H1 (cell line): Measurements from ENCODE around the gene NR1H3. TPM values are rescaled to one million over a fixed set of nuclear protein-coding genes. Genes with fewer than 3 reads are reported as not detected.

ENCODE experiments used
- CTCF ChIA-PET: fragments of 300-600 bp; sonication (Branson Sonifier 250); formaldehyde crosslinking; loops from one replicate; lab custom pipeline; 2021; ENCODE audit not compliant: partially characterized antibody; lab: Charles Lee
- POLR2A ChIA-PET: fragments of 300-600 bp; sonication (Branson Sonifier 250); formaldehyde crosslinking; loops from one replicate; lab custom pipeline; 2021; ENCODE audit warnings: inconsistent platforms; ENCODE audit not compliant: partially characterized antibody; lab: Charles Lee
- DNase-seq, 2 experiments: peaks; one replicate each; pipeline versions ENCODE4 v3.0.0 to v3.0.0-alpha.2; 2010 to 2022; ENCODE audit warnings: low spot score in 2 of 2, low read depth in 1 of 2, mixed read lengths in 1 of 2
- FAIRE-seq: peaks from 2 replicates; lab custom pipeline; 2011; peaks lifted over from hg19 to GRCh38; lab: Jason Lieb, UNC
- H2AFZ ChIP-seq: 2 replicates; pipeline ENCODE4 v1.8.1; 2012; ENCODE audit warnings: low read length, inconsistent platforms
- H2AK5ac ChIP-seq: 2 replicates; pipeline ENCODE4 v1.6.1; 2013; ENCODE audit warnings: low read depth, low read length
- H2BK120ac ChIP-seq: replicated peaks from 2 replicates; pipeline ENCODE3; 2013; ENCODE audit warnings: low read depth, low read length, inconsistent platforms
- H2BK12ac ChIP-seq: 2 replicates; pipeline ENCODE4 v1.6.1; 2013; ENCODE audit warnings: low read depth, low read length
- H2BK15ac ChIP-seq: 2 replicates; pipeline ENCODE4 v1.6.1; 2013; ENCODE audit warnings: low read length
- H2BK20ac ChIP-seq: 2 replicates; pipeline ENCODE4 v1.6.1; 2013; ENCODE audit warnings: low read length
- H2BK5ac ChIP-seq: 2 replicates; pipeline ENCODE4 v1.6.1; 2013; ENCODE audit warnings: low read depth, low read length
- H3K14ac ChIP-seq: 2 replicates; pipeline ENCODE4 v1.6.1; 2013; ENCODE audit warnings: inconsistent platforms; ENCODE audit not compliant: insufficient read length
- H3K18ac ChIP-seq: 2 replicates; pipeline ENCODE4 v1.6.1; 2013; ENCODE audit warnings: low read length; ENCODE audit errors: extremely low read depth
- H3K23ac ChIP-seq: 2 replicates; pipeline ENCODE4 v1.6.1; 2013; ENCODE audit warnings: inconsistent platforms; ENCODE audit not compliant: insufficient read length
- H3K23me2 ChIP-seq: 2 replicates; pipeline ENCODE4 v1.6.1; 2013; ENCODE audit warnings: low read depth, low read length
- H3K27ac ChIP-seq: 2 replicates; pipeline ENCODE4 v1.6.1; 2011; ENCODE audit warnings: low read depth, low read length, inconsistent platforms
- H3K27me3 ChIP-seq, 4 experiments: replicated peaks in 1 of 4; 1 replicate in 1 of 4; 2 replicates in 3 of 4; pipeline versions ENCODE4 v1.6.1 to v1.8.1; 2011 to 2013; ENCODE audit warnings: low read length in 3 of 4, mild to moderate bottlenecking in 3 of 4, inconsistent platforms in 2 of 4, mixed read lengths in 2 of 4, moderate library complexity in 1 of 4; ENCODE audit not compliant: control insufficient read depth in 3 of 4, insufficient read depth in 3 of 4; ENCODE audit errors: extremely low read depth in 1 of 4
- H3K36me3 ChIP-seq, 4 experiments: 2 replicates each; pipeline versions ENCODE4 v1.6.1 to v1.8.1; 2011 to 2013; ENCODE audit warnings: mild to moderate bottlenecking in 4 of 4, low read length in 3 of 4, moderate library complexity in 2 of 4, control low read depth in 1 of 4, inconsistent platforms in 1 of 4; ENCODE audit not compliant: insufficient read depth in 4 of 4, control insufficient read depth in 2 of 4
- H3K4ac ChIP-seq: replicated peaks from 2 replicates; pipeline ENCODE3; 2013; ENCODE audit warnings: low read length, low read depth, mixed read lengths, inconsistent platforms; ENCODE audit not compliant: insufficient read length
- H3K4me1 ChIP-seq, 4 experiments: replicated peaks in 1 of 4; 1 replicate in 1 of 4; 2 replicates in 3 of 4; pipeline versions ENCODE4 v1.6.1 to v1.8.1; 2011 to 2013; ENCODE audit warnings: low read length in 3 of 4, inconsistent platforms in 2 of 4, mixed read lengths in 1 of 4; ENCODE audit not compliant: insufficient read depth in 4 of 4, control insufficient read depth in 3 of 4
- H3K4me2 ChIP-seq, 2 experiments: 2 replicates each; pipeline versions ENCODE4 v1.6.1 to v1.8.1; 2011 to 2013; ENCODE audit warnings: low read depth in 2 of 2, low read length in 2 of 2, control low read depth in 1 of 2, inconsistent platforms in 1 of 2, mild to moderate bottlenecking in 1 of 2; ENCODE audit not compliant: insufficient read depth in 1 of 2
- H3K4me3 ChIP-seq, 4 experiments: fragments of 200-600, 300-600 bp in 1 of 4; sonication (generic), shearing (Covaris generic), sonication (Bioruptor Twin) in 1 of 4; 2 replicates each; pipeline versions ENCODE4 v1.5.1 to v1.8.1; 2011 to 2016; ENCODE audit warnings: low read length in 4 of 4, low read depth in 3 of 4, control low read depth in 2 of 4, inconsistent platforms in 2 of 4, mild to moderate bottlenecking in 2 of 4, mixed read lengths in 1 of 4, moderate library complexity in 1 of 4; ENCODE audit not compliant: insufficient read depth in 2 of 4; ENCODE audit errors: extremely low read depth in 1 of 4
- H3K56ac ChIP-seq: replicated peaks from 2 replicates; pipeline ENCODE3; 2013; ENCODE audit warnings: low read depth, mild to moderate bottlenecking, mixed read lengths, low read length, inconsistent platforms; ENCODE audit not compliant: insufficient read length
- H3K79me1 ChIP-seq: 2 replicates; pipeline ENCODE4 v1.6.1; 2013; ENCODE audit warnings: low read depth, low read length, control low read depth
- H3K79me2 ChIP-seq, 2 experiments: 2 replicates each; pipeline versions ENCODE4 v1.6.1 to v1.8.1; 2012 to 2013; ENCODE audit warnings: low read length in 2 of 2, mild to moderate bottlenecking in 2 of 2, inconsistent platforms in 1 of 2; ENCODE audit not compliant: insufficient read depth in 2 of 2, control insufficient read depth in 1 of 2
- H3K9ac ChIP-seq, 4 experiments: replicated peaks in 1 of 4; 1 replicate in 1 of 4; 2 replicates in 3 of 4; pipeline versions ENCODE4 v1.6.1 to v1.8.1; 2011 to 2013; ENCODE audit warnings: low read depth in 3 of 4, low read length in 3 of 4, control low read depth in 2 of 4, mild to moderate bottlenecking in 2 of 4, moderate library complexity in 2 of 4, inconsistent platforms in 1 of 4; ENCODE audit errors: extremely low read depth in 1 of 4
- H3K9me3 ChIP-seq, 2 experiments: 2 replicates each; pipeline versions ENCODE4 v1.6.1 to v1.8.1; 2012 to 2013; ENCODE audit warnings: mild to moderate bottlenecking in 2 of 2, moderate library complexity in 2 of 2, control low read depth in 1 of 2, inconsistent platforms in 1 of 2, low read depth in 1 of 2, low read length in 1 of 2, mixed read lengths in 1 of 2; ENCODE audit not compliant: insufficient read depth in 2 of 2
- H4K20me1 ChIP-seq, 2 experiments: replicated peaks in 1 of 2; 2 replicates each; pipeline versions ENCODE3 to v1.8.1; 2011 to 2013; ENCODE audit warnings: inconsistent platforms in 2 of 2, low read length in 2 of 2, mild to moderate bottlenecking in 1 of 2; ENCODE audit not compliant: insufficient read depth in 2 of 2, control insufficient read depth in 1 of 2
- H4K5ac ChIP-seq: 2 replicates; pipeline ENCODE4 v1.6.1; 2013; ENCODE audit warnings: low read length, low read depth, mixed read lengths, inconsistent platforms; ENCODE audit not compliant: insufficient read length
- H4K8ac ChIP-seq: 2 replicates; pipeline ENCODE4 v1.8.0; 2013; ENCODE audit warnings: mild to moderate bottlenecking, moderate library complexity, low read length, inconsistent platforms; ENCODE audit not compliant: insufficient read depth; ENCODE audit errors: extremely low read depth
- H4K91ac ChIP-seq: replicated peaks from 2 replicates; pipeline ENCODE3; 2013; ENCODE audit warnings: low read length, mixed read lengths, inconsistent platforms; ENCODE audit not compliant: insufficient read length
- ASH2L ChIP-seq: fragments of 200-600, 300-600 bp; sonication (generic); IDR thresholded peaks from one replicate; pipeline ENCODE4 v1.7.1; 2017; ENCODE audit warnings: low read length
- EZH2 ChIP-seq: fragments of 200-600 bp; sonication (generic); IDR thresholded peaks from 2 replicates; pipeline ENCODE4 v1.7.1; 2012; ENCODE audit warnings: low read depth, mild to moderate bottlenecking, moderate library complexity, low read length, inconsistent platforms; ENCODE audit not compliant: severe bottlenecking
- SAP30 ChIP-seq: fragments of 300-600 bp; sonication (generic); IDR thresholded peaks from 2 replicates; pipeline ENCODE4 v1.7.1; 2012; ENCODE audit warnings: low read length, moderate library complexity, mild to moderate bottlenecking, inconsistent platforms; ENCODE audit not compliant: insufficient read depth, insufficient replicate concordance
- SP1 ChIP-seq: IDR thresholded peaks from 2 replicates; pipeline ENCODE4 v1.6.1; 2011; ENCODE audit warnings: low read depth, low read length
- WGBS, 2 experiments: shearing (Covaris generic) in 1 of 2; methylation state at CpG; one replicate each; pipeline versions ENCODE4 v1.1.6 to v1.1.7; 2013 to 2015; ENCODE audit warnings: low lambda C conversion rate in 2 of 2, mixed read lengths in 2 of 2, inconsistent platforms in 1 of 2, low coverage in 1 of 2, missing lambda C conversion rate in 1 of 2; ENCODE audit not compliant: insufficient replicate concordance in 2 of 2, insufficient coverage in 1 of 2, insufficient read length in 1 of 2; ENCODE audit errors: extremely low coverage in 1 of 2, missing lambda C conversion rate in 1 of 2; 5-methylcytosine and 5-hydroxymethylcytosine counted together
- polyA plus RNA-seq, 7 experiments: library from polyadenylated mRNA; depleted of rRNA in 3 of 7; stranded (reverse) in 5 of 7; unstranded in 2 of 7; fragments of >200 nt in 5 of 7; fragments of 200-250 nt in 2 of 7; gene quantifications; 1 replicate in 5 of 7; 2 replicates in 1 of 7; 4 replicates in 1 of 7; pipeline versions ENCODE4 v1.2.1 to v1.2.3, GENCODE V29; 2011 to 2013; ENCODE audit warnings: missing spikeins in 2 of 7, mixed read lengths in 2 of 7
- total RNA-seq: library from RNA; stranded (reverse); fragmentation: NEBNext Ultra II Directional; extraction: Animal tissue kit (Norgen Biotek cat#: 25700); gene quantifications from 2 replicates; pipeline ENCODE4 v1.2.1, GENCODE V29; 2021
- TF ChIP-seq, protein P1 (sequence below): IDR thresholded peaks from 2 replicates; pipeline ENCODE4 v1.6.1; 2012; ENCODE audit warnings: inconsistent platforms

NR1H3 gene
- total and polyA plus RNA-seq, 2 of the 8 experiments (the other 6 are each of a cell fraction or from before 2014, with no cell fraction given): 19.9 to 42.1 TPM

GRCh38 chr11:47267876-47268275 lies 10.1 kb downstream of the NR1H3 start:
- H3K56ac ChIP-seq: no peak overlapping the region
- CTCF ChIA-PET: interaction anchor here (0.6 to 3.2 kb wide), 9 partner anchors 9 to 90 kb away, joined by 3 to 36 read pairs (median 4); partner anchors contain the start of gene NR1H3

More at GRCh38 chr11:47267876-47268275, 10.1 kb downstream of the NR1H3 start:
- Histone ChIP-seq H3K4me2 (peak overlapping the region; percentile 89 to 99), H2BK5ac (peak overlapping the region; percentile 98; the same call in 1 of the 2 replicates), H4K5ac (peak overlapping the region; percentile 4), H3K27ac (no peak overlapping the region; the same call in 1 of the 2 replicates), H3K4me3 (peak overlapping the region in 1 of 4 experiments; percentile 93; a peak in 3 of 8 replicates), H3K23me2 (peaks cover 13% of the 10 kb centered on the region), H3K4me1 (peaks cover 14 to 25% (median 17%) of the 10 kb centered on the region in 4 experiments), H3K14ac (no peak overlapping the region), H2AK5ac (0 out of 2 replicates have a peak overlapping the region, but pooled peaks have one; percentile 20), H3K27me3 (no peaks in the 10 kb centered on the region), H3K4ac (no peak overlapping the region), H4K91ac (no peak overlapping the region), H3K36me3 (no peaks in the 10 kb centered on the region), H3K79me1 (peaks cover 15% of the 10 kb centered on the region), H3K9ac (peak overlapping the region in 1 of 4 experiments; percentile 4; a peak in 1 of 7 replicates), H2BK20ac (peak overlapping the region; percentile 69; the same call in 1 of the 2 replicates), H3K18ac (peak overlapping the region; percentile 89; the same call in 1 of the 2 replicates), H2BK120ac (no peak overlapping the region), H2BK15ac (no peak overlapping the region), H2BK12ac (peak overlapping the region; percentile 88; the same call in 1 of the 2 replicates), H4K8ac (no peak overlapping the region), H3K23ac (no peak overlapping the region), H4K20me1 (peaks cover 8 to 13% of the 10 kb centered on the region in 2 experiments), H3K9me3 (no peaks in the 10 kb centered on the region), H3K79me2 (peaks cover 0 to 25% of the 10 kb centered on the region in 2 experiments; a peak in 3 of 4 replicates), H2AFZ (no peak overlapping the region)
- FAIRE-seq (no peak), DNase-seq (no peak)
- POLR2A ChIA-PET: interaction anchor here (0.8 to 3.1 kb wide), 12 partner anchors 9 to 170 kb away, joined by 3 to 35 read pairs (median 4); partner anchors contain the start of genes DDB2, NR1H3 and PACSIN3
- no peak for TF ChIP-seq ASH2L
- no peak for TF ChIP-seq SAP30
- TF ChIP-seq EZH2: no peak
- 0 out of 2 replicates have a peak, but pooled peaks have one; percentile 22 for TF ChIP-seq SP1
- TF ChIP-seq, protein P1, sequence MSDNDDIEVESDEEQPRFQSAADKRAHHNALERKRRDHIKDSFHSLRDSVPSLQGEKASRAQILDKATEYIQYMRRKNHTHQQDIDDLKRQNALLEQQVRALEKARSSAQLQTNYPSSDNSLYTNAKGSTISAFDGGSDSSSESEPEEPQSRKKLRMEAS: no peak
- WGBS, 2 experiments: 51% methylated on average over 6 of the region's 6 CpGs; no CpG with 5 or more reads in 1 of the 2 experiments
